GM19238 (cell line): Measurements from ENCODE around the gene COL12A1.

ENCODE experiments used
- DNase-seq: peaks from one replicate; pipeline ENCODE4 v3.0.0; 2011; ENCODE audit warnings: low spot score; ENCODE audit not compliant: insufficient read length

Gene COL12A1

DNA sequence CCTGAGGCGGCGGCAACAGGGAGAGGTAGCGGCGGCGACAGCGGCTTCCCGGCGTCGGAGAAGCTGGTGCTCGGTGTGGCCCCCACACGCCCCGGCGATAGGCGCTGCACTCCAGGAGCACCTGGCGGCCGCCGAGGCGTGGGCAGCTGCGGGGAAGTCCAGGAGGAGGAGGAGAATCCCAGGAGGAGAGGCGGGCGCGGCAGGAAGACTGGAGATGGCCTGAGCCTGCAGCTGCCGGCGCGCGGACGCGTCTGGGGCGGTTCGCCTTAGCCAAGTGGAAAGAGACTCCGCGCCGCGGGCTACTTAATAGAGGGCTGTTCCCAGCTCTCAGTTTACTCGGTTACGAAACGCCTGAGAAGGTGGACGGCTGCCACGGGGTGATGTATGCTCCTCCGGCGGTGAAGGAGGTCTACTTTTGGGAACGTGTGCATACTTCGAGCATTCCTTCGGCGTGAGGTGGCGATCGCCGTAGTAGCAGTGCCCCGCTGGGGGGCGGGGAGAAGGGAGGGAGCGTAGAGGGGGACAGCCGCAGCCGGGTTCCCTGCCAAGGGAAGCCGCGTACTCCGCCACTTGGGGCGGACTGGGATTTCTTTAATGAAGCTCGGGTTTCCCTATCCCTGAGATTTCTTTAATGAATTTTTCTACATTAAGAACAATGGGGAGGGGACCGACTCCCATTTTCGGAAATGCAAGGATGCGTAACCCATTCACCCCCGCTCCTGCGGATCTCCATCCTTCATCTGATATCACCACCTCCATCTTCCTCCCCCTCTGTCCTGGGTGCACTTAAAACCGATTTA lies at the start of gene COL12A1:
Gene COL12A1, minus strand, starts transcription at position 278 of the 800 bp plus-strand sequence. CDS start 3,261 bp downstream, outside the sequence.
- DNase-seq, result peak; percentile 6

DNA sequence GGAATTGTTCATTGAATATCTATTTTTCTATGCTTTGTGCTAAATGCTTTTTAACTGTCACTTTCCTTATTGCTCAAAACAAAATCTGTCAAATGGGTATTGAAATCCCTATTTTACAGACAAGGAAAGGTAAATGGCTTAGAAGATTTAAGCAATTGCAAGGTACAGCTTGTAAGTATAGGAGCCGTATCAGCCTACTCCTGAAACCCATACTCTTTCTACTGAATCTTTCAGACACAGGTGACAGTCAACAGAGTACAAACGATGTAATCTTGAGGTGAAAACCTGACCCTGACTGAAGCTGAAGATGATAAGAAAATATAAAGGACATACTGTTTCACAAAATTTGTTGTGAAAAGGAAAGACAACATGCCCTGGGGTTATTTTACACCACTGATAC lies 44.7 kb upstream of the COL12A1 start:
- no peak for DNase-seq

DNA sequence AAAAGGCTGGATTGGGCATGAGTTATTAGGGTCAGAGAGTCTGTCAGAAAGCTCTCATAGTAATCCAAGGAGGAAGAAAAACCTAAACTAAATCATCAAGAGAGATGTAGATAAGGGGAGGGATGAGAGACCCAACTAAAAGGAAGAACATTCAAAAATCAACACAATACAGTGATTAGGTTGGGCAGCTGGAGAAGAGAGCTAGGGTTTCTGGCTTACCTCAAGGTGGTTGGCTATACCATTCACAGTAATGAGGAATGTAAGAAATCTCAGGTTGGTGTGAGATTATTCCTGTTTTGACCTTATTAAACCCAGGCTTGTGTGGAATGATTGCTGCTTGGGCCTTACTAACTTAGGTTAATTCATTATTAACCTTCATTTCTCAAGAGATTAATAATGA lies 44.0 kb upstream of the COL12A1 start:
- no peak for DNase-seq

DNA sequence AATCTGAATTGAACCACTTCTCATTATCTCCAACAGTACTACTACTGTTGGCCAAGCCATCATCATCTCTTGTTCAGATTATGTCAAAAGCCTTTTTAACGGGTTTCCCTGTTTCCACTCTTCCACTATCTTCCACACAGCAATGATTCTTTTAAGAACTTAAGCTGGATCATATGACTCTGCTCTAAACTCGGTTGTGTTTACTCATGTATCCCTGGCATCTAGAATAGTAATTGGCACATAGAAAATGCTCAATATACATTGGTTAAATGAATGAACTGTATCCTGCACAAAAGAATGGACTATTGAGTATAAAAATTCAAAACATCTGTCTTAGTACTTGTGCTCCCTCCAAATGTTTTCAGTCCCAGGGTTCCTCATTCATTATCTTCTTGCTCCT lies 40.5 kb upstream of the COL12A1 start:
- no peak for DNase-seq

DNA sequence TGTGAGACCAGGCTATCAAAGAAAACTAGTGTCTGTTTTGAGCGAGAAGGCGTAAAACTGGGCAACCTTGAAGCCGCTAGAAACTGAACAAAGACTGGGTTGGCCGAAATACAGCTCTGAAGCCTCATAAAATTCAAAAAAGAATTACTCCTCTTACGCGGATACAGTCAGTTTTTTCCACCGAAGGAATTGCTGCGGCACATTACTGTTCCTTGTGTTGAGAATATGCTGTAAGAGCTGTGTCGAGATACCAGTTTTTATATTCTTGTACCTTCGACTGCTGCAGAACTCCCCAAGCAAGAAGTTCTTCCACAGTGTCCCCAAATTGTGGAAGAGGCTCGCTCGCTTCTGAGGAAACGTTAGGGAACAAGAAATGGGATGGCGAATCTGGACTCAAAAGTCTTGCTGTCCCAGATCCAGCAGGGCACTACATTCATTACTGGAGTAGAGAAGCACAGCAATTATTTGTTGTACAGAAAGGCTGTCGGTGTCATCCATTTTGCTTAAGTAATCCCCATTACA lies 38.3 kb upstream of the COL12A1 start:
- no peak for DNase-seq

DNA sequence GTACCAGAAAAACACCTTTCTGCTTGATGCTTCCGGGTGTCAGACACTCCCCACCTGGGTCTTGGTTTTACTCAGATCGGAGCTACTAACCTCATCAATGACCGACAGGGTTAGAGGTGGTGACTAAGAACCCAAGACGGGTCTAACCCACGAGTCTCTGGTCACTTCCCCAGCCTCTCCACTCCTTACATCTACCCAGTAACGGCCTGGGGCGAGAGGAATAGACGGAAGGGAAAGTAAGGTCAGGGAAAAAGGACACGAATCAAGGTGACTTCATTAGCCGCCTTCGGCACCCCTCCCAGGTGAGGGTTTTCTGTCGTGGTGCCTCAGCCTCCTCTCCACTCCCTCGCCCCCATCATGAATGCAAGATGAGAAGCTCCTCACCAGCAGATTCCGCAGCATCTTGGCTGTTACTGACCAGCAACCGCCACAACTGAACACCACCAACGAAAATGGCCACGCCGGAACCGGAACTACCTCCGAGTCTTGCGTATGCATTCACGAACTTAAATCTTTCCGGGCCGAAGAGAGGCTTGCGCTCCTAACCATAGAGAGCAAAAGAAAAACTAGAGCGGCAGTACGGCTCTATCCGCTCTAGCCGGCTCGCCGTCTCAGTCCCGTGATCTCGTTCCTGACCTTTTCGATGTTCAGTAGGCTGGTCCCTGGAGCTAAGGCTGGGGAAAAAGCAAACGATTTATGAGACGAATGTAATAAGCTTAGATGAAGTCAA lies 37.6 kb upstream of the COL12A1 start, which contains the start of gene COX7A2:
Gene COX7A2, minus strand, starts transcription at position 469 of the 730 bp plus-strand sequence. Its CDS starts 67 bp downstream, at position 402.
- peak; percentile 42 for DNase-seq

DNA sequence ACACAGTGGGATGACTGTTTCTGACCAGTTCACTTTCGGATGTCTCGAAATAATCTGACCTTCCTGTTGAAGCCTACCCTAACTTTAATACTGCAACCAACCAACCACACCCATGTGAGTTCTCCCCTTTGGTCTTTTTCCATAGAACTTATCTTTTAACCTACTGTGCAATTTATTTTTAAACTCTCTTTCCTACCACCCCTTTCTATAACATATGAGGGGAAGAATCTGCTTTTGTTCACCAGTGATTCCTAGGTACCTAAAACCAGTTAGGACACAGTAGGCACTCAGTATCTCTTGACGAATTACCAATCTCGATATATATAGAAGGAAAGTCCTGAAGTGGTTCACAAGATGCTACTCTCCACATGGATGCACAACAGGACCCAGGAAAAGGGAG lies 30.8 kb upstream of the COL12A1 start:
- DNase-seq, result no peak

DNA sequence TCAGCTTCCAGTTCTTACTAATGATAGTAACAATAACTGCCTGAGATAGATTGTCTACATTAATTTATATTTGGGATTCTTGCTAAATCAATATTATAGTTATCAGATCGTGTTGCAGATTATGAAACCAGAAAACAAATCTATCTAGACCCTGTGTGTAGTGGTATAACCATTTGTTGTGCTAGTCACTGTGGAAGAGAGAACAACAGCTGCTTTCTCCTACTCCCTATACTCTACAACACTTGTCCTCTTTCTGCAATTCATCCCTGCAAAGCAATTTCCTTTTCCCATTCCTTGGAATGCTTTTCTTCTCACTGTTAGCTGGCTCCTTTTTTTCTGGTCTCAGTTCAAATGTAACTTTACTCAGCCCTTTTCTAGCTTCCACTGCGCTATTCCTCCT lies 29.4 kb upstream of the COL12A1 start:
- DNase-seq, result no peak

DNA sequence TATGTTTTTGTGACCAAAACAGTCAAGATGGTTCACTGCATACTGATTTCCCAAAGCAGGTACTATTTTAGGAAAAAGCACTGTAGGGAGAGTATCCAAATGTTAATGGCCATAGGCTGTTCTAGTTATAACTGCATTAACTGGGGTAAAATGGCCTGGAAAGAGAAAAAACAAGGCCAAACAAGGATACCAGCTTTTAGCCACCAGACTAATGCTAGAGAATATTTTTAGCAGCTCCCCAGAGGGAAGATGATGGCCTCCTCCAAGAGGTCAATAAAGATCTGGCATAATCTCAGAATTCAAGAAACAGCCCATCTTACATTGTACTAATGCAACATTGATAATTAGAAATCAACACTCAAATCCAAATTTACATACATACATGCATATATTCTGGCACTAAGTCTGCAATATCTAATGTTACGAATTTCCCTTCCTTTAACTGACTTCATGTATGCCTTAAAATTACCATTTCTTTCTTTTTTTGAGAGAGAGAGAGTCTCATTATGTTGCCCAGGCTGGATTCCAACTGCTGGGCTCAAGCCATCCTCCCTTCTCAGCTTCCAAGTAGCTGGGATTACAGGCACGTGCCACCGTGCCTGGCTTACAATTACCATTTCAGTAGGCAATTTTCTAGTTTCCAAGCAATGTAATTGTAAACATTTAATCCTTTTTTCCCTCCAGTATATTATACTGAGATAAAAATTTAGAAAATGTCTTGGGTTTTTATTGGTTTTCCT lies 28.4 kb upstream of the COL12A1 start:
- DNase-seq, result no peak

DNA sequence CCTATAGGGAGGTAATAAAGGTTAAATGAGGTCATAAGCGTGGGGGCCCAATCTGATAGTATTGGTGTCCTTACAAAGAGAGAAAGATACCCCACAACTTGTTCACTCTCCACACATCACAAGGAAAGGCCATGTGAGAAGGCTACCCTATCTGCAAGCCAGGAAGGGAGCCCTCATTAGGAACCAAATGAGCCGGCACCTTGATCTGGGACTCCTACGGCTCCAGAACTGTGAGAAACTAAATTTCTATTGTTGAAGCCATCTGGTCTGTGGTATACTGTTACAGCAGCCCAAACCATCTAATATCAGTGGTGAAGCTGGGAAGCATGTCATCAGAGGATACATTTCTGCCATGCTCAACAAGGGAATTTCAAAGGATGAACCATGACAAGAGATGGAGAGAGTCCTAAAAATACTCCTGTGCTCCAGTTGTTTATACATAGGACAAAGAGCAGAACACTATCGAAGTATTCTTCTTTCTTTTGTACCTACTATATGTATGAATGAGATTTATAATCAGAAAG lies 27.3 kb upstream of the COL12A1 start:
- no peak for DNase-seq

DNA sequence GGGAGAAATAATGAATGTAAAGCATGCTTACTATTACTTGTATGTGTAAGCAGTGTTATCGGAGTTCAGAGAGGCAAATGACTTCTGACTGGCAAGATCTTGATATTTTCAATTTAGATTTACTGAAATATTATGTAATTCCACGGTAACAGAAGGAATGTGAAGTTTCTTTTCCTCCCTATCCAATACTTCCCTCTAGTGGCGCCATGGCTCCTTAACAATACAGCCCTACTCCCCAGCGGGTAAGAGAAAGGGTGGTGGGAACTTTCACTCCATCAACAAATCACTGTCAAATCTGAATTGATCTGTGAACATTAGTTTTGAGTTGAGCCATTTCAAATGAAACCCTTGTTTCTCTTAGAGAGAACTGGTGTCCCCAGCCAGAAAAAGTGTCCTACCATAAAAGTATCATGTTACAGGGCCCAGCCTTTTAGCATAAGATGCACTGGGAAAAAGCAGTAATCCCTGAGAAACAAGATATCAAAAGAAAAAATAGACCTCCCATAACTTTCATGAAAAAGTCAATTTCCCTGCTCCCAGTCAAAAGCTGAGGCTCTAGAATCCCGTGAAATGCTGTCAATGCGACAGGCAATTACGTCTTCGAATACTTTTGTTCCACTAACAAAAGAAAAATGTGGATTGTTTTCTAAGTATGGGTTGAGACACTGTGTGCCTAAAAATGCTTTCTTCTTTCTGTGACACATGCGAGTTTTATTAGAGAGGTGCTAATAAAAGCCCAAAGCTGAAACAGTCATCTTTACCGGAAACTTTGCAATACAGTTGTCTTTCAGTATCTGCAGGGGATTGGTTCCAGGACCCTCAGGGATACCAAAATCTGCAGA lies 24.9 kb upstream of the COL12A1 start:
- no peak for DNase-seq

DNA sequence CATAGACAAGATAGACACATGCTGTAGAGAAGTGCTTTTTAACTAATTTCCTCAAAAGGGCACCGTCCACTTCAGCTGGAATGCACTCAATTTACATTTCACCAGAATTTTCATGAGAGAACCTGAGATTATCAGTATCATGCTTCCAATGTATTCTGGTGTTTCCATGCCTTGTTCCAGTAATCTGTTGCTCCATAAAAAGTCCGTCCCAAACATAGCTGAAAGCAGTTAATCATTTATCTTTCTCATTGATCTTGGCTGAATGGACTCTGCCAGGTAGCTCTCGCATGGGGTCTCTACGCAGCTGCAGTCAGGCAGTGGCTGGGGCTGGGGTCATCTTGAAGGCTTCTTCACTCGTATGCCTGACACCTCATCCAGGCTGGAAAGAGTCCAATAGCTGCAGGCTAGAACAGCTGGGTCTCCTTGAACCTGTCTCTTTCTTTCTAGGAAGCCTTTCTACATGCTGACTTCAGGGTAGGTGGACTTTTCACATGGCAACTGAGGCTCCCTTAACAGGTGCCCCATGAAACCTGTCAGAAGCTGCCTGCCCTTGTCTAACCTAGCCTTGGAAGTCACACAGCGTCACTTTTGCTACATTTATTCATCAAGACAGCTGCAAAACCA lies 18.6 kb upstream of the COL12A1 start:
- no peak for DNase-seq

DNA sequence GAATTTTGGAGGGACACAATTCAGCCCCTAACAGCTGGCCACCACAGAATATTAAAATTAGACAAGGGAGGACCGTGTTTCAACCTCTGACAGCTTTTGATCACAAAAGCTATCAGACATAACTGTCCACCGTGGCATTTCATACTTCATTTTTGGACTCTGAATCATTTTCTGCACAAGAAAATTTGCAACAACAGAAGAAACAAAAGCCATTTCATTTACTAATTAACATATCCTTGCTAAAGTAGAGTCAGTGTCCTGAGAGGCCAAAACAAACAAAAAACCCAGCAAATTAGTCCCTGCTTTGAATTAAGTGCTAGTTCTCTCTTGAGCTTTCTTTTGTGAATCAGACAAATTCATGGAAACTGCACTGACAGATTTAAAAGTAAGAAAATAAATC lies 17.6 kb upstream of the COL12A1 start:
- DNase-seq, result no peak

DNA sequence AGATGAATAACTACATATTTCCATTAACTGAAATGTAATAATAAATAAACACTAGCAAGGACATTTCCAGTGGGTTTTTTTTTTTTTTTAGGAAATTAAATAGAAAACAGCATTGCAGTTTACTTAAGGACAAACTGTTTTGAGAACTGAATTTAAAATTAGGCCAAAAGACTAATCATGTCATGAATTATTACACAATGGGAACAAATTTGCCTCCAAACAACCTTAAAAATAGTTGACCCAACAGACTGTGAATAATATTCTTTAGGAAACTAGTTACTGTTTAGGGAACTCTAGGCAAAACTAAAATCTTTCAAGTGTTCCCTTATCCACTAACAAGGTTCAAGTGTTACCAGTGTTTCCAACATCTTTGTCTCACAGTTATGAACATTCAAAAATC lies 16.4 kb upstream of the COL12A1 start:
- no peak for DNase-seq

DNA sequence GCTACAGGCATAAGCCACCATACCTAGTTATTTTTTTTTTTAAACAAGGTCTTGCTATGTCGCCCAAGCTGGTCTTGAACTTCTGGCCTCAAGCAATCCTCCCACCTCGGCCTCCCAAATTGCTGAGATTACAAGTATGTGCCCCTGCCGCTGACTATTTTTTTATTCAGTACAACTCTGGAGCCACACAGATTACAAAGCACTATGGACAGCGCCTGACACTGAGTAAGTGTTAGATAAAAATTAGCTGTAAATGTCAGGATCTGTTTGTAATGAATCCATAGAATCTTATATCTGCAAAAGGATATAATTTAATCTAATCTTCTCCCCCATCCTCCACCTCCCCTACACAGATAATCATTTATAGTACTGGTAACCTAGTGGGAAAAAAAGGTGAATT lies 15.3 kb upstream of the COL12A1 start:
- no peak for DNase-seq

DNA sequence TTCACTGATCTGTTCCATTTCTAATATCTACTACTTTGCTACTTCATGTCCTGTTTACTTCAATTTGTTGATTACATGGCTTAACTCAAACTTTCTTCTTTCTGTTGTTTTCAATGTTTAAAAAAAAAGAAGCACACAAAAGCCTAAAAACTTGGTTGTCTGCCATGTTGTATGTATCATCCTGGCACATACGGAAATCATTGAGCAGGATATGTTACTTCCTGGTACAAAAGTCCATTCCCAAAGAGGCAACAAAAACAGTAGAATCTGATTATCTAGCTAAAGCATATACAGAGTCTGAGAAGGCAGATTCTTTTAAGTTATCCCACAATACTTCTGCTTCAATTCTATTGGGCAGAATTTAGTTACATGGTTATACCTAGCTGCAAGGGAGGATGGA lies 14.5 kb upstream of the COL12A1 start:
- no peak for DNase-seq

DNA sequence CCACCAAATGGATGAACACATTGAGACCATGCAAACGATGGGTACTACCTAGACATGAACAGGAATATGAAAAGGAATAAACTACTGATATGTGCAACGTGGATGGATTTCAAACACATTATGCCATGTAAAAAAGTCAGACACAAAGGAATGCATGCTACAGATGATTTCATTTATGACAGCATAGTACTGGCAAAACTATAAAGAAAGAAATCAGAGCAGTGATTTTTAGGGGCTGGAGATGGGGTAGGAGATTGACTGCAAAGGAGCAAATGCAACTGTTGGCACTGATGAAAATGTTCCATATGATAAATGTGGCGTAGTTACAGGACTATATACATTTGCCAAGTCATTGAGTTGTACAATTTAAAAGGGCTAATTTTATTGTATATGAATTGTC lies 13.4 kb upstream of the COL12A1 start:
- DNase-seq, result no peak

DNA sequence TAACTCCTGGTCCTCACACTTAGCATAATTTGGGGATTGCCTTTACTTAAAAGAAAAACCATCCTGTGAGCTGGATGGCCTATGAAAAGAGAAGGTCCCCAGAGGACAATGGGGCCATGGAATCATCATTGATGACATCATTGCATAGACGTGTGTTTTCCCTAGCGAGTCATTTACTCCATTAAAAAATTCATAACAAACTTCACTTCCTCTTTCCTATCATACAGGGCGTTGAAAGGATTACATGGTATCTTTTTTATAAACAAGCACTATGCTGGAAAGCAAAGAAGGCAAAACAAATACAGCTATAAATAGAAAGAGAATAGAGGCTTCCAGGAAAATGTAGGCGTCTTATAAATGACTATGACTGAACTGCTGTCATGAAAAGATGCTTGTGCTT lies 11.3 kb upstream of the COL12A1 start:
- no peak for DNase-seq

DNA sequence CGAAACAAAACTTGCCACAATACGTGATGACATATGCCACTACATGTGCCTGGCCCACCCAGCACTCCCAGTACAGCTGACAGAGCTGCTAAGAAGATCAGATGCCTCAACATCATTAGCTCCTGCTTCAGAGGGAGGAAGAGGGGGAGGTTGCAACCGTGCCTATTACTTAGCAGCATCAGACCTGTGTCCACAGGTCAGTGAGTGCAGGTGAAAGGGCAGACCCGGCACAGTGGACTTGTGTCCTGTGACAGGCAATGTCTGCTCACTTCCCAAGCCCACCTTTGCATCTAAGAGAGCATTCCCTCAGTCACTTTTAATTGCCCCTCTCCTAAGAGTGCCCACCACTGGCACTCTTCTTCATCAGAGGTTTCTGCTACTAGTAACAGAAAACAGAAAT lies 9.4 kb upstream of the COL12A1 start:
- DNase-seq, result no peak

DNA sequence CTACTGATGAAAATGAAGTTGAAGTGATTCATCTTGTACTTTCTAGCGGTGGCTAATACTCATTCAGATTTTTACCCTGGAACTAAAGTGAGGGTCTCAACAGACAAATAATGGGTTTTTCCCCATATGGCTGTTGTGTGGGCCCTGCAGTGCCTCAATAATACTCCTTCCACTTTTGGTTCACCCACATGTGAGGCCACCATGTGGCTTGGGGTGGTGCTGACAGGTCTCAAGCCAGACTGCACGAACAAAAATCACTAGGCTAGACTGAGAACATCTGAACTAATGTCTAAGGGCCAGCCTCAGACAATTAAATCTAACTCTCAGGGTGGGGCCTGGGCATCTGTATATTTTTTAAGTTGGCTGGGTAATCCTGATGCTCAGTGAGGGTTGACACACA lies 7.9 kb upstream of the COL12A1 start:
- DNase-seq, result no peak
